Dermis blood vessel endothelial cell (primary cell): ENCODE measurements around the gene ASH1L. TPM values are rescaled to one million over a fixed set of nuclear protein-coding genes. Genes with fewer than 3 reads are reported as not detected.
"Not testable (repeated sequence)": the region's sequence is repeated elsewhere in the genome, so short reads cannot be mapped to it uniquely, and the experiment has no call there.

Source experiments
- DNase-seq: peaks from one replicate; pipeline ENCODE4 v3.0.0; 2010
- total RNA-seq: library from RNA; depleted of rRNA; stranded (reverse); fragments of >200 nt; gene quantifications from 2 replicates; pipeline ENCODE4 v1.2.3, GENCODE V29; 2014

The ASH1L gene
- total RNA-seq, 1 donor from 2014 or later, result 24.2 TPM

DNA sequence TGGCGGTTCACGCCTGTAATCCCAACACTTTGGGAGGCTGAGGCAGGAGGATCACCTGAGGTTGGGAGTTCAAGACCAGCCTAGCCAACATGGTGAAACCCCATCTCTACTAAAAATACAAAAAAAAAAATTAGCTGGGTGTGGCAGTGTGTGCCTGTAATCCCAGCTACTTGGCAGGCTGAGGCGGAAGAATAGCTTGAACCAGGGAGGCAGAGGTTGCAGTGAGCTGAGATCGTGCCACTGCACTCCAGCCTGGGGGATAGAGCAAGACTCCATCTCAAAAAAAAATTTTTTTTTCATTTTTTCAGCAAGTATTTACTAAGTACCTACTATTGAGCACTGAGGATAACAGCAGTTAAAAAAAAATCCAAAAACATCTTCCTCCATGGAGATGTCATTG lies 69.0 kb downstream of the ASH1L start:
- not testable (repeated sequence) for DNase-seq

- DNase-seq, result not testable (repeated sequence)
Measured at GRCh38 chr1:155488419-155488818, 74.2 kb downstream of the ASH1L start.

DNA sequence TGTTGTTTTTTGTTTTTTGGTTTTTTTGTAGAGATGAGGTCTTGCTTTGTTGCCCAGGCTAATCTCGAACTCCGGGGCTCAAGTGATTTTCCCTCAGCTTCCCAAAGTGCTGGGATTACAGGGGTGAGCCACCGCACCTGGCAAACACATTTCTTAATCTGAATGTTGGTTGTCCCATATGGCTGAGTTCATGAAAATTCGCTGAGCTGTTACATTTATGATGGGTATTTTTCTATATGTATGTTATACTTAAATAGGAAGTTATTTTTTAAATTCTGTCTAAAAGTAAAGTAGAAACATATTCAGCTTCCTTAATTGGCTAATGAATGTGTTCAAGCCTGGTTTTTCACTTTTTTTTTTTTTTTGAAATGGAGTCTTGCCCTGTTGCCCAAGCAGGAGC lies 75.1 kb downstream of the ASH1L start:
- DNase-seq, result no peak

DNA sequence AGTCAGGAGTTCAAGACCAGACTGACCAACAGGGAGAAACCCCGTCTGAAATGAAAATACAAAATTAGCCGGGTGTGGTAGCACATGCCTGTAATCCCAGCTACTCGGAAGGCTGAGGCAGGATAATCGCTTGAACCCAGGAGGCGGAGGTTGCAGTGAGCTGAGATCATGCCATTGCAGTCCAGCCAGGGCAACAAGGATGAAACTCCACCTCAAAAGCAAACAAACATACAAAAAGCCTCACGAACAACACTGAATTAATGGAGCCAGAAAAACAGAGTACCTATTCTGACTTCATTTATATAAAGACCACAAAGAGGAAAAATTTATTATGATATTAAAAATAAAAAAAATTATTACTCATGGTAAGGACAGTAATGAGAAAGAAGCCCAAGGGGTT lies 75.7 kb downstream of the ASH1L start:
- not testable (repeated sequence) for DNase-seq

- DNase-seq, result no peak
Measured at GRCh38 chr1:155485945-155486344, 76.7 kb downstream of the ASH1L start.

GRCh38 chr1:155485222-155485621 lies 77.4 kb downstream of the ASH1L start:
- DNase-seq, result no peak

- no peak for DNase-seq
Measured at GRCh38 chr1:155481741-155482241, 80.8 kb downstream of the ASH1L start.

DNA sequence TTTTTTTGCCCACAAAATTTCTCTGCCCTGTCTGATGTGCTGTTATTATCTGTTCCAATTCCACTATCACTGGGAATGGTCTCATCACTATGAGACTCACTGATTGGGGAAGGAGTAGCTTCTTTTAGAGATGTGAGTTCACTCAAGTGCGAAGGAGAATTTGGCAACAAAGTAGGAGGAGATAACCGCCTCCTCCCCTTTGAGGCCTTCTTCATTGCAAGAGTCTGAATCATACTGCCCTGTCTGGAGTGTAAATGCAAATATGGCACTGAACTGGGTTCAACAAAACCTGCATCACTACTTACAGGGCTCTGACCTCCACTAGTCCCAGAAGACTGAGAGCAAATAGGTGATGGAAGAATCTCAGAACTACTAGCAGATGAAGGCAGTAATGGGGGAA lies 83.4 kb downstream of the ASH1L start:
- DNase-seq, result no peak

GRCh38 chr1:155478270-155478852 lies 84.2 kb downstream of the ASH1L start:
- DNase-seq, result no peak

DNA sequence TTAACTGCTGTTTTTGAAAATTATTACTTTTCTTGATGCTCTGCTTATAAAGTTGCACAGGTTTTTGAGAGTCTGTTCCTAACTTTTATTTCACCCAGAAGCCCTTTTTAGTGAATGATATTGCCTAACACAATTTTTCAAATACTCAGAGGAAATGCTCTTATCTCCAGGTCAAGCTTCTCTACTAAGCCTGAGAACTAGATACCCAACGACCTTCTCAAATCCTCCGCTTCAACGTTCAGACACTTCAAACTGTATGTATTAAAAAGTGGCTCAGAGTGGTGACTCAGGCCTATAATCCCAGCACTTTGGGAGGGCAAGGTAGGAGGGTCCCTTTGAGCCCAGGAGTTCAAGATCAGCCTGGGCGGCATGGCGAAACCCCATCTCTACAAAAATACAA lies 88.5 kb downstream of the ASH1L start:
- no peak for DNase-seq

GRCh38 chr1:155473151-155473821 lies 89.3 kb downstream of the ASH1L start:
- DNase-seq, result no peak

- no peak for DNase-seq
Measured at GRCh38 chr1:155472491-155473083, 90.0 kb downstream of the ASH1L start.

DNA sequence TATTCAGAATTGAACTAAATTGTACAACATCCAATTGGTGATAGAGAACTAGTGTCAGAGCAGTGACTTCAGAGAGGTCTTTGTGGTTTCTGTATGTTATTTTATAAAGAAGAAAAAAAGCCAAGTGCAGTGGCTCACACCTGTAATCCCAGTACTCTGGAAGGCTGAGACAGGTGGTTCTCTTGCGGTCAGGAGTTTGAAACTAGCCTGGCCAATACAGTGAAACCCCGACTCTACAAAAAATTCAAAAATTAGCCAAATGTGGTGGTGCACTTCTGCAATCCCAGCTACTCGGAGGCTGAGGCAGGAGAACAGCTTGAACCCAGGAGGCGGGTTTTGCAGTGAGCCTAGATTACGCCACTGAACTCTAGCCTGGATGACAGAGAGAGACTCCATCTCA lies 90.7 kb downstream of the ASH1L start:
- DNase-seq, result no peak

DNA sequence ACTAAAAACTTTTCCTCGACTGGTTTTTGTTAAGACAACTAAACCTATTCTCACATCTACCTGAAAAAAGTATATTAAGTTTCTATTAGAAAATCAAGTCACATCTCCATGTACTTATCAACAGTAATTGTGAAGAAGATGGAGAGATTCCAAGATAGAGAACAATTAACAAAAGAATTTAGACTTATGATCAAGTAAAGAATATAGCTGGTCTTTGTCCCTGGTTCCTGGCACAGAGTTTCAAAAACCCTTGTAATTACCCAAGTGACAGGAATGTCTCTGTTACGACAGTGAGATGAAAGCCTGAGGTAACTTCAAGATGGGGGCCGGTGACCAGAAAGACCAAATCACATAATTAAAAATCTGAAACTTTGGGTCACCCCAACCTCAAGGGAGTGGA lies 91.6 kb downstream of the ASH1L start:
- DNase-seq, result no peak

- DNase-seq, result peak; percentile 64
Measured at GRCh38 chr1:155466996-155467395, 95.6 kb downstream of the ASH1L start.

GRCh38 chr1:155466617-155466972 lies 96.0 kb downstream of the ASH1L start:
- no peak for DNase-seq

- DNase-seq, result peak; percentile 20
Measured at GRCh38 chr1:155463865-155464650, 98.5 kb downstream of the ASH1L start.

GRCh38 chr1:155458111-155458510 lies 104.5 kb downstream of the ASH1L start:
- no peak for DNase-seq

GRCh38 chr1:155457266-155457665 lies 105.3 kb downstream of the ASH1L start:
- DNase-seq, result no peak

GRCh38 chr1:155455588-155456195 lies 106.9 kb downstream of the ASH1L start:
- DNase-seq, result peak; percentile 8

GRCh38 chr1:155454096-155454495 lies 108.5 kb downstream of the ASH1L start:
- no peak for DNase-seq

DNA sequence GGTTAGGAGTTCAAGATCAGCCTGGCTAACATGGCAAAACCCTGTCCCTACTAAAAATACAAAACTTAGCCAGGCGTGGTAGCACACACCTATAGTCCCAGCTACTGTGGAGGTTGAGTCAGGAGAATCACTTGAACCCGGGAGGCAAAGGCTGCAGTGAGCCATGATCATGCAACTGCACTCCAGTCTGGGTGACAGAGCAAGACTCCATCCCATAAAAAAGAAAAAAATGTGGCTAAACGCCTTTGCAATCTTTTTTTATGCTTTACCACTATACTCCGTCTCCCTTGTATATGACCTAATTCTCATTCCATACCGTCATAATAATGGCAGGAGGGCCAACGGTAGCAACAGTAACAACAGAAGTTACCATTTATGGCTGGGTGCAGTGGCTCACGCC lies 109.5 kb downstream of the ASH1L start:
- no peak for DNase-seq

GRCh38 chr1:155451199-155451598 lies 111.4 kb downstream of the ASH1L start:
- no peak for DNase-seq
